ENCODE measurements around the gene KCTD15.

GRCh38 chr19:33758541-33759013 lies 38.1 kb upstream of the KCTD15 start:
- TF ChIP-seq, protein P1, sequence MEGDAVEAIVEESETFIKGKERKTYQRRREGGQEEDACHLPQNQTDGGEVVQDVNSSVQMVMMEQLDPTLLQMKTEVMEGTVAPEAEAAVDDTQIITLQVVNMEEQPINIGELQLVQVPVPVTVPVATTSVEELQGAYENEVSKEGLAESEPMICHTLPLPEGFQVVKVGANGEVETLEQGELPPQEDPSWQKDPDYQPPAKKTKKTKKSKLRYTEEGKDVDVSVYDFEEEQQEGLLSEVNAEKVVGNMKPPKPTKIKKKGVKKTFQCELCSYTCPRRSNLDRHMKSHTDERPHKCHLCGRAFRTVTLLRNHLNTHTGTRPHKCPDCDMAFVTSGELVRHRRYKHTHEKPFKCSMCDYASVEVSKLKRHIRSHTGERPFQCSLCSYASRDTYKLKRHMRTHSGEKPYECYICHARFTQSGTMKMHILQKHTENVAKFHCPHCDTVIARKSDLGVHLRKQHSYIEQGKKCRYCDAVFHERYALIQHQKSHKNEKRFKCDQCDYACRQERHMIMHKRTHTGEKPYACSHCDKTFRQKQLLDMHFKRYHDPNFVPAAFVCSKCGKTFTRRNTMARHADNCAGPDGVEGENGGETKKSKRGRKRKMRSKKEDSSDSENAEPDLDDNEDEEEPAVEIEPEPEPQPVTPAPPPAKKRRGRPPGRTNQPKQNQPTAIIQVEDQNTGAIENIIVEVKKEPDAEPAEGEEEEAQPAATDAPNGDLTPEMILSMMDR (IDR thresholded peaks at IDR 0.05 in 8 of 11, conservative IDR thresholded peaks at IDR 0.05 in 3 of 11) = no peak
- TF ChIP-seq POLR2A (IDR thresholded peaks at IDR 0.05) (no peak), POLR2AphosphoS5 (IDR thresholded peaks at IDR 0.05) (peak in 1 of 3 donors; percentile 27)
